ENCODE measurements around the gene PYHIN1.

Gene PYHIN1

DNA sequence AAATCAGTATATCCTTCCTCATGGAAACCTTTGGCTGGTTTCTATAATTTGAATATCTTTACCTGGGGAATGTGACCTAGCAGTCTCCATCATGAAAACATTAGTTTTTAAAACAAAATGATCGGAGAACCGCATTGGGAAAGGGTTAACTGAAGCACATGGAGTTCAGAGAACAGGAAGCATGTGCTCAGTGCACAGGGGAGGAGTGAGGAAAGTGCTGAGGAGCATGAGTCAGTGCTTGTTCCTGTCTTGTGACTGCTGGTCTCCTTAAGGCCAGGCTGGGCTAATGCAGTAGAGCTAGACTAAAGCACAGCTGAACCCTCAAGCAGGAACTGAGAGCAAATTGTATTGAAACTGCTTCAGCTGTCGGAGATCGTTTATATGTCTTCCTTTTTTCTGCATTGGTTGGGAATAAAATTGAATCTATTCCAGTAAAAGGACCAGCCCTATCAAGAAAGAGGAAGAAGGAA lies 84.1 kb downstream of the PYHIN1 start:
- no peak for DNase-seq

DNA sequence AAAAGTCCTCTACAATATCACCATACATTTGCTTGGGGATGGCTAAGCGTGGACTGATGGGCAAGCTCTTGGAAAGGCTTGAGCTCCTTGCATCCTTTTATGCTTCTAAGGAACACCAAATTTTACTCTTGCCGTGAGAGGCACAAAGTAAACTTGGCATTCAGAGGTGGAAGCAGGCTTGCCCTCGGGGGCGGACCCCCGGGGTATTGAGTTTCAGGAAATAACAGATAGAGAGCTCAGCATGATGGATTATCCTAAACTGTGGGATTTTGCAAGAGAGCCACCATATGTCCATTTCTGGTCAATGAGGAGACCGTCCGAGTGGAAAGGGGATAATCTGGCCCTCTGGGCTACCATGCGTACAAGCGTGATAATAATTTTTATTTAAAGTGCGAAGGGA lies 92.4 kb downstream of the PYHIN1 start:
- no peak for DNase-seq

DNA sequence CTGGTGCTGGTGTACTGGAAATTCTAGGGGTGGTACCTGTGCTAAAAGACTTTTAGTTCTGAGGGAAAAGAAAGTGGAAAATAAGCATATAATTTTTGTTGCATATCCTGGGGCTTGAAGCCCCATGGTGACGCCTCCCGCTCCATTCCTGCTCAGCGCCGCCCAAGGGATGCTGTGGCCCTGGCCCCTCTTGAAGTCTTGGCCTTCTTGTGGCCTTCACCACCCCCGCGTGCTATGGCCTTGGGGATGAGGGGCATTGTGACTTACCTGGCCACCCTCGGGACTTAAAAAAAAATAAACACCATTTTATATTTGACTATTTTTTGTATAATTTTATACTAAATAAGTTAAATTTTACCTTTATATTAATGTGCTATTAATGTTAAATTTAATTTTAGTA lies 93.7 kb downstream of the PYHIN1 start:
- no peak for DNase-seq

Data from SHP77 treated with DMSO at 0.1 percent for 48 hours (cell line).